Measurements from ENCODE around the gene SETD7. TPM values are rescaled to one million over a fixed set of nuclear protein-coding genes. Genes with fewer than 3 reads are reported as not detected.
A peak's percentile ranks its signal among the peaks of the same experiment; 100 is the strongest.
"Not testable (repeated sequence)": the region's sequence is repeated elsewhere in the genome, so short reads cannot be mapped to it uniquely, and the experiment has no call there.

SETD7 gene
- total RNA-seq, 1 donor from 2014 or later: 70.6 TPM

GRCh38 chr4:139461022-139461628, 94.9 kb downstream of the SETD7 start:
- no peak for DNase-seq

- no peak for DNase-seq
Observed at GRCh38 chr4:139460565-139460964, 95.5 kb downstream of the SETD7 start.

DNA sequence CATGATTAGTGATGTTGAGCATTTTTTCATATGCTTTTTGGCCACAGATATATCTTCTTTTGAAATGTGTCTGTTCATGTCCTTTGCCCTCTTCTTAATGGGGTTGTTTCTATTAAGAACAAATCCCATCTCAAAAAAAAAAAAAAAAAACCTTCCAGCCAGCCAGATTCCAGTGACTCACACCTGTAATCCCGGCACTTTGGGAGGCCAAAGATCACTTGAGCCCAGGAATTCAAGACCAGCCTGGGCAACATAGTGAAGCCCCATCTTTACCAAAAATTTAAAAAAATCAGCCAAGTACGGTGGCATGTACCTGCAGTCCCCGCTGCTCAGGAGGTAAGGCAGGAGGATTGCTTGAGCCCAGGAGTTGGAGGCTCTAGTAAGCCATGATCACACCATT, 97.0 kb downstream of the SETD7 start:
- peak; percentile 20 for DNase-seq

DNA sequence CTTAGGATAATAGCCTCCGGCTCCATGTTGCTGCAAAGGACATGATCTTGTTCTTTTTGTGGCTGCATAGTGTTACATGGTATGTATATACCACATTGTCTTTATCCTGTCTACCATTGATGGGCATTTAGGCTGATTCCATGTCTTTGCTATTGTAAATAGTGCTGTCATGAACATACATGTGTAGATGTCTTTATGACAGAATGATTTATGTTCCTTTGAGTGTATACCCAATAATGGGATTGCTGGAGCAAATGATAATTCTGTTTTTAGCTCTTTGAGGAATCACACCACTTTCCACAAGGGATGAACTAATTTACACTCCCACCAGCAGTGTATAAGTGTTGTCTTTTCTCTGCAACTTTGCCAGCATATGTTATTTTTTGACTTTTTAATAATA, 97.5 kb downstream of the SETD7 start:
- no peak for DNase-seq

DNA sequence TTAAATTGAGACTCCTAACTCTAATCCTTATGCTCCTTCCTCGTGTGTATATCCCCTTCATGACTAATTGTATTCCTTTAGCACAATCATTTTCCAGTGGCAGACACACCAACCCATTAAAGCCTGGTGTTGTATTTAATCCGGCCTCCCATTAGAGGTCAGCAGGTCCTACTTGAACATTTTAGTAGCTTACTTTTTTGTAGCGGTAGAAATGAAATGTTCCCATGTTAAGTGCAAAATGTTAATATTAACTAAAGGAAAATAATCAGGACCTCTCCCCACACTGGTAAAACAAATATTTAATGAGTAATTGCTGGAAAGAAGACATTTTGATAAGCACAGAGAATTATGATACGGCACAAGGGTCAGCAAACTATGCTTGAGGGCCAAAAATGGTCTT, 98.7 kb downstream of the SETD7 start:
- DNase-seq: peak; percentile 51

- no peak for DNase-seq
Observed at GRCh38 chr4:139455126-139455538, 100.9 kb downstream of the SETD7 start.

DNA sequence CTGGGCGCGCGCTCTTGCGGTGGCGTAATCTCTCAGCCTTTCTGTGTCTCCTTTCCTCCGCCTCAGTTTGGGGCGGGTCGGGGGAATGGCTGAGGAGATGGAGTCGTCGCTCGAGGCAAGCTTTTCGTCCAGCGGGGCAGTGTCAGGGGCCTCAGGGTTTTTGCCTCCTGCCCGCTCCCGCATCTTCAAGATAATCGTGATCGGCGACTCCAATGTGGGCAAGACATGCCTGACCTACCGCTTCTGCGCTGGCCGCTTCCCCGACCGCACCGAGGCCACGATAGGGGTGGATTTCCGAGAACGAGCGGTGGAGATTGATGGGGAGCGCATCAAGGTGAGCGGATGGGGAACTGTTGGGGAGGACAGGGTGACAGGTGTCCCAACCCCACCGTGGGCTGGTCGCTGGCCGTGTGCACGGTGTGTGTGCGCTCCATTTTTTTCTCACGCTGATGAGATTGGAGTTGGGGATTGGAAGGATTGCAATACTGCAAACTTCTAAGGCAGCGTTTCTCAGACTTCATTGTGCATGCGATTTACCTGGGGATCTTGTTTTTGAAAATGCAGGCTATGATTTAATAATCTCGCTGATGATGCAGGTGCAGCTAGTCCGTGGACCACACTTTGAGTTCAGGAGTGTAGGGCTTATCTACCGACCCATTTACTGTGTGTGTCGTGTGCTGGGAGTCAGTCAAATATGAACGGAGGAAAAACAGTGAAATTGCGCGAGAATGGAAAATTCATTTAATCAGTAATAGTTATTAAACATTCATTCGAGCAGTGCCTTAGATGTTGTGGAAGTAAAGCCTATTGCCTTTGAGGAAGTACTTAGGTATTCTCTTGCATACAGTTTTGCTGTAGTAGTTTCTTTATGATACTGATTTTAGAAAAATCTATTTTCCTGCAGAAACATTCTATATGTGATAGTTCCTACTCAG, 101.6 kb downstream of the SETD7 start, which contains the start of gene RAB33B:
RAB33B (plus strand) TSS at position 11 of the 935 bp plus-strand sequence; CDS start at position 86, 75 bp downstream.
- DNase-seq: peak; percentile 30

DNA sequence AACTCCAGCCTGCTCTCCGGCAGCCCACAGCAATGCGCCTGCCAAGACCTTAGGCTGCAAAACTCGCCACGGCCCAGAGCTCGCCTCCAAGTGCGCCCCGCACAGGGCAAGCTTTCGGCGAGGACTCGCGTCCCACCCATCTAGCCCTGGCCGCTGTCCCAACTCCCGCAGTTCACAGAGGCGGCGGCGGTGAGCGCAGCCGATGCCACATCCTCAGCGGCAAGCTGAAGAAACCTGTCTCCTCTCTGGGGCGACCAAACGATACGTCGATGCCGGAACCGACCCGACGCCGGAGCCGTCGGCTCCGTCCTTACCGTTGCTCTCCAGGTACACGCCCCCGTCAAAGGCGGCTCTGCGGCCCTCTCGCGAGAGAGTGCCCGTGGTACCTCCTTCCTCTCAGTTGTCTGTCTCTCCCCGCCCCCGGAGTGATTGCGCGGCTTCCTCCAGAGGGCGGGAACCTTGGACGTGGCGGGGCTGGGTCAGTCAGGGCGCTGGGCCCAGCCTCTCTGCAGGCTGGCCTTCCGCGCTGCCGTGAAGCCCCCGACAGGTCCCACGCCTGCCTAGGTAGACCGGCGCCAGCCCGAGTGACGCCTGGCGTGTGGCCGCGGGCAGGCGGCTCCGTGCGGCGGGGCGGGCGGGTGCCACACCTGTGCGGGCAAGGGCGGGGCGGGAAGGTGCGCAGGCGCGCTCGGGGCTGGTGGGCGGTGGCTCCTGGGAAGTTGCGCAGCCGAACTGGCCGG, 102.5 kb downstream of the SETD7 start:
- DNase-seq: peak; percentile 98

- peak; percentile 82 for DNase-seq
Observed at GRCh38 chr4:139453041-139453370, 103.0 kb downstream of the SETD7 start.

- no peak for DNase-seq
Observed at GRCh38 chr4:139451997-139452396, 104.0 kb downstream of the SETD7 start.

GRCh38 chr4:139450586-139450985, 105.4 kb downstream of the SETD7 start:
- DNase-seq: no peak

DNA sequence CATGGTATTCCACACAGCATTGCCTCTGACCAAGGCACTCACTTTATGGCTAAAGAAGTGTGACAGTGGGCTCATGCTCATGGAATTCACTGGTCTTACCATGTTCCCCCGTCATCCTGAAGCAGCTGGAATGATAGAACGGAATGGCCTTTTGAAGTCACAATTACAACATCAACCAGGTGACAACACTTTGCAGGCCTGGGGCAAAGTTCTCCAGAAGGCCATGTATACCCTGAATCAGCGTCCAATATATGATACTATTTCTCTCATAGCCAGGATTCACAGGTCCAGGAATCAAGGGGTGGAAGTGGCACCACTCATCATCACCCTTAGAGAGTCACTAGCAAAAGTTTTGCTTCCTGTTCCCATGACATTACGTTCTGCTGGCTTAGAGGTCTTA, 108.9 kb downstream of the SETD7 start:
- DNase-seq: not testable (repeated sequence)

Other genes with a start within 250 kb of the SETD7 start
- gene RAB33B, start 102.1 kb downstream of the SETD7 start, total RNA-seq: 19.3 and 27.1 TPM in 2 replicates
- gene MGST2, start 109.6 kb upstream of the SETD7 start, total RNA-seq: 84.3 and 117 TPM in 2 replicates

Data from dermis blood vessel endothelial cell (primary cell).